H1 (cell line): ENCODE data around the gene OBSCN. TPM values are rescaled to one million over a fixed set of nuclear protein-coding genes. Genes with fewer than 3 reads are reported as not detected.

Source experiments
- CREB1 ChIP-seq: IDR thresholded peaks from 2 replicates; pipeline ENCODE4 v1.6.1; 2012; ENCODE audit warnings: inconsistent platforms
- KDM1A ChIP-seq: fragments of 200-600, 300-600 bp; sonication (generic); IDR thresholded peaks from 2 replicates; pipeline ENCODE4 v1.7.1; 2016; ENCODE audit warnings: mild to moderate bottlenecking, low read length, borderline replicate concordance
- KDM4A ChIP-seq: IDR thresholded peaks from one replicate; pipeline ENCODE4 v1.7.1; 2012; ENCODE audit warnings: low read depth, mild to moderate bottlenecking, moderate library complexity, low read length, inconsistent platforms; ENCODE audit not compliant: severe bottlenecking
- KDM5A ChIP-seq: fragments of 200-600 bp; IDR thresholded peaks from 2 replicates; pipeline ENCODE4 v1.7.1; 2012; ENCODE audit warnings: mild to moderate bottlenecking, low read length, inconsistent platforms, mixed read lengths
- NANOG ChIP-seq: IDR thresholded peaks from 2 replicates; pipeline ENCODE4 v1.6.1; 2011; ENCODE audit warnings: low read length, low read depth, mild to moderate bottlenecking, inconsistent platforms; ENCODE audit not compliant: insufficient read depth, poor library complexity, severe bottlenecking
- NRF1 ChIP-seq: IDR thresholded peaks from 2 replicates; pipeline ENCODE4 v1.6.1; 2011; ENCODE audit warnings: mild to moderate bottlenecking, low read depth, low read length, improper control_type of control experiment
- PHF8 ChIP-seq: fragments of 200-600 bp; sonication (generic); conservative IDR thresholded peaks from 2 replicates; pipeline ENCODE4 v1.7.1; 2012; ENCODE audit warnings: low read depth, mild to moderate bottlenecking, inconsistent platforms, low read length, moderate library complexity
- RNF2 ChIP-seq: fragments of 200-900, 300-1000 bp; sonication (generic); IDR thresholded peaks from 2 replicates; pipeline ENCODE4 v1.7.1; 2016; ENCODE audit warnings: borderline replicate concordance, low read depth, mild to moderate bottlenecking, antibody characterized with exemption, low read length; ENCODE audit not compliant: poor library complexity, severe bottlenecking; ENCODE audit errors: missing control alignments
- SIRT6 ChIP-seq: IDR thresholded peaks from one replicate; pipeline ENCODE4 v1.7.1; 2012; ENCODE audit warnings: low read length, inconsistent platforms
- SIX5 ChIP-seq: IDR thresholded peaks from 2 replicates; pipeline ENCODE4 v1.6.1; 2011; ENCODE audit warnings: mild to moderate bottlenecking, low read depth, low read length
- SP2 ChIP-seq: IDR thresholded peaks from 2 replicates; pipeline ENCODE4 v1.6.1; 2012; ENCODE audit warnings: mild to moderate bottlenecking, low read length, inconsistent platforms
- SUZ12 ChIP-seq: fragments of 200-600 bp; sonication (generic); IDR thresholded peaks from 2 replicates; pipeline ENCODE4 v1.6.1; 2012; ENCODE audit warnings: mild to moderate bottlenecking, inconsistent platforms, low read length, moderate library complexity, mixed read lengths
- polyA plus RNA-seq, 7 experiments: library from polyadenylated mRNA; depleted of rRNA in 3 of 7; stranded (reverse) in 5 of 7; unstranded in 2 of 7; fragments of >200 nt in 5 of 7; fragments of 200-250 nt in 2 of 7; gene quantifications; 1 replicate in 5 of 7; 2 replicates in 1 of 7; 4 replicates in 1 of 7; pipeline versions ENCODE4 v1.2.1 to v1.2.3, GENCODE V29; 2011 to 2013; ENCODE audit warnings: missing spikeins in 2 of 7, mixed read lengths in 2 of 7
- total RNA-seq: library from RNA; stranded (reverse); fragmentation: NEBNext Ultra II Directional; extraction: Animal tissue kit (Norgen Biotek cat#: 25700); gene quantifications from 2 replicates; pipeline ENCODE4 v1.2.1, GENCODE V29; 2021
- TF ChIP-seq, protein P1 (sequence below): IDR thresholded peaks from 2 replicates; pipeline ENCODE4 v1.6.1; 2011; ENCODE audit warnings: low read length, improper control_type of control experiment
- TF ChIP-seq, protein P2 (sequence below): IDR thresholded peaks from 2 replicates; pipeline ENCODE4 v1.6.1; 2011; ENCODE audit warnings: low read depth, mild to moderate bottlenecking, low read length; ENCODE audit not compliant: insufficient read depth

Gene OBSCN
- total and polyA plus RNA-seq, 2 of the 8 experiments (the other 6 are each of a cell fraction or from before 2014, with no cell fraction given) = 7.5 to 28.4 TPM

DNA sequence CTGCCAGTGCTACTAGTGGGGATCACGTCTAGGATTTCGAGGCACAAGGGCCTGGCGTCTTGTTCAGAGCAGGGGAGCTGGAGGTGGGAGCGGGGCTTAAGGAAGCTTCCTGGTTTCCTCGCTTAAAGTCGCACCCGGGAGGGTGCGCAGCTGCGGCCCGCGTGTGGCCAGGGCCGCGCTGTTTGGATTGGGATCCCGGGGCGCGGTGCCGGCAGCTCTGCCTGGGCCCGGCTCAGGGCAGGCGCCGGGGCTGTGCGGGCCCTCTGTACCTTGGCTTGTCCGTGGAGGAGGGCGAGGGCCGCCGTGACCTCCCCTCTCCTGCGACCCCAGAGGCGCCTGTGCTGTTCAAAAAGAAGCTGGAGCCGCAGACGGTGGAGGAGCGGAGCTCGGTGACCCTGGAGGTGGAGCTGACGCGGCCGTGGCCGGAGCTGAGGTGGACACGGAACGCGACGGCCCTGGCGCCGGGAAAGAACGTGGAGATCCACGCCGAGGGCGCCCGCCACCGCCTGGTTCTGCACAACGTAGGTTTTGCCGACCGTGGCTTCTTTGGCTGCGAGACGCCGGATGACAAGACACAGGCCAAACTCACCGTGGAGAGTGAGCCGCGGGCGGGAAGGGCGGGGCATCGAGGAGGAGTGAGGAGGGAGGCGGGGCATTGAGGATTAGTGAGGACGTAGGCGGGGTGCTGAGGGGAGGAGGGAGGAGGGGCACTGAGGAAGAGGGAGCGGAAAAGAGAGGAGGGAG, 67.8 kb downstream of the OBSCN start (continued):
- TF ChIP-seq KDM5A (no peak), SP2 (no peak), RNF2 (no peak), SIX5 (no peak), NANOG (no peak), KDM4A (peak; percentile 52), PHF8 (0 out of 2 replicates have a peak, but pooled peaks have one; percentile 3), SIRT6 (no peak), KDM1A (peak; percentile 6; the same call in 1 of the 2 replicates), NRF1 (no peak), CREB1 (no peak; the same call in 1 of the 2 replicates), SUZ12 (no peak)
- TF ChIP-seq, protein P1, sequence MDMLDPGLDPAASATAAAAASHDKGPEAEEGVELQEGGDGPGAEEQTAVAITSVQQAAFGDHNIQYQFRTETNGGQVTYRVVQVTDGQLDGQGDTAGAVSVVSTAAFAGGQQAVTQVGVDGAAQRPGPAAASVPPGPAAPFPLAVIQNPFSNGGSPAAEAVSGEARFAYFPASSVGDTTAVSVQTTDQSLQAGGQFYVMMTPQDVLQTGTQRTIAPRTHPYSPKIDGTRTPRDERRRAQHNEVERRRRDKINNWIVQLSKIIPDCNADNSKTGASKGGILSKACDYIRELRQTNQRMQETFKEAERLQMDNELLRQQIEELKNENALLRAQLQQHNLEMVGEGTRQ = no peak
- TF ChIP-seq, protein P2, sequence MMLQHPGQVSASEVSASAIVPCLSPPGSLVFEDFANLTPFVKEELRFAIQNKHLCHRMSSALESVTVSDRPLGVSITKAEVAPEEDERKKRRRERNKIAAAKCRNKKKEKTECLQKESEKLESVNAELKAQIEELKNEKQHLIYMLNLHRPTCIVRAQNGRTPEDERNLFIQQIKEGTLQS = no peak
